ENCODE results near the gene RANBP3. TPM values are rescaled to one million over a fixed set of nuclear protein-coding genes. Genes with fewer than 3 reads are reported as not detected.
"Not testable (repeated sequence)": the region's sequence is repeated elsewhere in the genome, so short reads cannot be mapped to it uniquely, and the experiment has no call there.

The RANBP3 gene
- total RNA-seq = 100 to 1,000 TPM in 1 of 4 donors, 10 to 100 TPM in 3; 57.8 to 148 (median 82.7) TPM

GRCh38 chr19:5977785-5978605 lies at the start of gene RANBP3:
Gene RANBP3 (minus strand): TSS chr19:5978140. CDS start chr19:5978082, 58 bp downstream.
- intact Hi-C loops (cut with DNase I) = no loop called here
- peak; percentile 99 for DNase-seq
- H3K4me1 ChIP-seq = peaks cover 29 to 44% of the 10 kb centered on the region in 2 donors

DNA sequence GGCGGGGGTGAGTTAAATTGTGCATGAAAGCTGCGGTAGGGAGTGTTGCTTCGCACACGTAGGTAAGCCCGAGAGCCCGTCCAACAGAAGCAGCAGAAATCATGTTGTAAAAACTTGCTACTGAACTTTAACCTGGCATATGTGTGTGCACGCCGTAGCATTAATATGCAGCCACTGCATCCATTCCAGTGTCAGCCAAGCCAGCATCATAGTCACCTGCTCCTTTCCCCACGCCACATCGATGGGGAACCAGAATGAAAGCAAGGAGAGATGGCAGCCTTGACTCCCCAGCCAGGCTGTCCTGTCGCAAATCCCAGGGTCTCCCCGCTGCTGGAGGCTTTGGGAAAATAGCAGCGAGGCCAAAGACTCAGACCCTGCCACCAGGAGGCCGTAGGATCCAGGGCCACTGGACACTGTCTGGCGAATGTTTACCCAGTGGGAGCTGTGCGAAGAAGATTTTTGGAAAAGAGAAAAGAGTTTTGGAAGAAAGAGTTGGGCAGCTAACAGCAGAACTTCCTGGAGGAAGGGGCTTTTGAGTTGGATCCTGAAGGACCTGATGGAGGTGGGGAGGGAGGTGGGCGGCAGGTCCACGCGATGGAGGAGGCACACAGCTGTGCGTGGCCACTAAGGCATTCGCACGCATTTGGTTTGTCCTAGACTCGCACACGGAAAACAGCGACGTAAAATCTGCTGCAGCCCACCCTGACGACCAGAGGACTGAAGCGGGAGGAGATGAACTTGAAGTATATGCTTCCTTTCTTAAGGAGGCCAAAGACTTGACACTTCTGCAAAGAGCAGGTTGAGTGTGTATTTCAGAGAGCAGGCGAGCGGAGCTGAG lies 48.7 kb upstream of the RANBP3 start:
- no peaks in the 10 kb centered on the region for H3K9me3 ChIP-seq
- no peaks in the 10 kb centered on the region for H3K36me3 ChIP-seq
- H3K4me3 ChIP-seq (replicated peaks in 1 of 3) = no peak overlapping the region
- TF ChIP-seq, protein P1, sequence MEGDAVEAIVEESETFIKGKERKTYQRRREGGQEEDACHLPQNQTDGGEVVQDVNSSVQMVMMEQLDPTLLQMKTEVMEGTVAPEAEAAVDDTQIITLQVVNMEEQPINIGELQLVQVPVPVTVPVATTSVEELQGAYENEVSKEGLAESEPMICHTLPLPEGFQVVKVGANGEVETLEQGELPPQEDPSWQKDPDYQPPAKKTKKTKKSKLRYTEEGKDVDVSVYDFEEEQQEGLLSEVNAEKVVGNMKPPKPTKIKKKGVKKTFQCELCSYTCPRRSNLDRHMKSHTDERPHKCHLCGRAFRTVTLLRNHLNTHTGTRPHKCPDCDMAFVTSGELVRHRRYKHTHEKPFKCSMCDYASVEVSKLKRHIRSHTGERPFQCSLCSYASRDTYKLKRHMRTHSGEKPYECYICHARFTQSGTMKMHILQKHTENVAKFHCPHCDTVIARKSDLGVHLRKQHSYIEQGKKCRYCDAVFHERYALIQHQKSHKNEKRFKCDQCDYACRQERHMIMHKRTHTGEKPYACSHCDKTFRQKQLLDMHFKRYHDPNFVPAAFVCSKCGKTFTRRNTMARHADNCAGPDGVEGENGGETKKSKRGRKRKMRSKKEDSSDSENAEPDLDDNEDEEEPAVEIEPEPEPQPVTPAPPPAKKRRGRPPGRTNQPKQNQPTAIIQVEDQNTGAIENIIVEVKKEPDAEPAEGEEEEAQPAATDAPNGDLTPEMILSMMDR (IDR thresholded peaks at IDR 0.05) = no peak
- no peak for TF ChIP-seq POLR2A (IDR thresholded peaks at IDR 0.05)
- intact Hi-C loops (cut with DNase I) = no loop called here
- H3K27ac ChIP-seq = no peak overlapping the region
- H3K27me3 ChIP-seq = no peaks in the 10 kb centered on the region
- no peak for DNase-seq
- peaks cover 0 to 10% of the 10 kb centered on the region in 2 donors for H3K4me1 ChIP-seq
- 95 to 96% methylated on average over 30 of the region's 30 CpGs for WGBS, 2 donors

More at GRCh38 chr19:5977785-5978605, at the start of gene RANBP3:
- 0 to 1% methylated on average over 31 to 53 of the region's 88 CpGs for WGBS, 2 donors
- TF ChIP-seq POLR2A (IDR thresholded peaks at IDR 0.05) = peak in 1 of 2 donors; percentile 87
- TF ChIP-seq, protein P1 (IDR thresholded peaks at IDR 0.05) = no peak
- Histone ChIP-seq H3K27ac (peak within 1 kb of the TSS; percentile 93 to 96 (median 95)), H3K9me3 (no peaks in the 10 kb centered on the region), H3K4me3 (replicated peaks in 1 of 3) (peak within 1 kb of the TSS; percentile 73 to 99 (median 97)), H3K27me3 (no peaks in the 10 kb centered on the region), H3K36me3 (peaks cover 0 to 4% of the 10 kb centered on the region in 2 donors)

DNA sequence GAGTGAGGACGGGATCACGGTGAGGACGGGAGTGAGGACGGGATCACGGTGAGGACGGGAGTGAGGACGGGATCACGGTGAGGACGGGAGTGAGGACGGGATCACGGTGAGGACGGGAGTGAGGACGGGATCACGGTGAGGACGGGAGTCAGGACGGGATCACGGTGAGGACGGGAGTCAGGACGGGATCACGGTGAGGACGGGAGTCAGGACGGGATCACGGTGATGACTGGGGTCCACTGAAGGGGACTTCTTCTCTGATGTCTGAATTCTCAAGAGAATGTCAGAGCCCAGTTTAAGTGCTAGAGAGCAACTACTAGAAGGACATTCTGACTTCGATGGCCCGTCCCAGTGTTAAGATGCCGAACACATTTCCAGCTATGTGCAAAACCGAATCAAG lies 46.8 kb upstream of the RANBP3 start:
- intact Hi-C loops (cut with DNase I) = loop anchor here (5.0 kb wide), 2 partner anchors 37 to 217 kb away; partner anchors contain the start of gene NRTN
- not testable (repeated sequence) for H3K27ac ChIP-seq; H3K4me1 ChIP-seq; H3K27me3 ChIP-seq; DNase-seq; H3K9me3 ChIP-seq; H3K36me3 ChIP-seq; H3K4me3 ChIP-seq (replicated peaks in 1 of 3)
- WGBS, 2 donors = 94 to 95% methylated on average over 27 of the region's 27 CpGs

GRCh38 chr19:6023936-6024335 lies 46.0 kb upstream of the RANBP3 start:
- DNase-seq = no peak
- Histone ChIP-seq H3K9me3 (no peaks in the 10 kb centered on the region), H3K27ac (no peak overlapping the region), H3K36me3 (no peaks in the 10 kb centered on the region), H3K4me3 (replicated peaks in 1 of 3) (no peak overlapping the region), H3K27me3 (no peaks in the 10 kb centered on the region), H3K4me1 (peaks cover 0 to 10% of the 10 kb centered on the region in 2 donors)
- 93 to 94% methylated on average over 11 of the region's 12 CpGs for WGBS, 2 donors
- TF ChIP-seq, protein P1 (IDR thresholded peaks at IDR 0.05) = no peak
- intact Hi-C loops (cut with DNase I) = loop anchor here (5.0 kb wide), 2 partner anchors 37 to 217 kb away; partner anchors contain the start of gene NRTN

DNA sequence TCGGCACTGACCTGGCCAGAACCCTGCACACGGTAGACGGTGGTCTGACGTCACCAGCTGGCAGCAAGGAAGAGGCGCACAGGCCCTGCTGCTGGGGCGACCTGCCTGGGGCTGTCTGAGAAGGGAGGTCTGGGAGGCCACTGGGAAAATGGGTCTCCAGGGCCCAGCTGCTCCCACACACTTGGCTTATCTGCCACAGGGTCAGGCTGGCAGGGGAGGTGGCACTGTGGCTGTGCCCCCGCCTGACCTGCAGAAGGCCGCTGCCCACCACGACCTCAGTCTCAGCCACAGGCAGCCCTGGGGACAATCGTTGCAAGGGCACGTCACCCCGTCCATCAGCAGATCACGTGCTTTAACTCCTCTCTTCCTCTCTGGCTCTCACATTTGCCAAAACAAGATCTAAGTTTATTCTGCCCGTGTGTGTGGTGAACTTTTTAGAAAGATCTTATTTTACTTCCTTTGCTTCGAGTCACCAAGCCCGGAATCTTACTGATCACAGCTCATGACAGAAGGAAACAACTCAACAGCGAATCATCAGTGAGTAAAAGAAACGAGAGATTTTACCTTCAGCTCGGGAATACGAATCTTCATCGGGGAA lies 45.2 kb upstream of the RANBP3 start:
- DNase-seq = no peak
- no peaks in the 10 kb centered on the region for H3K27me3 ChIP-seq
- no peak for TF ChIP-seq POLR2A (IDR thresholded peaks at IDR 0.05)
- TF ChIP-seq, protein P1 (IDR thresholded peaks at IDR 0.05) = no peak
- intact Hi-C loops (cut with DNase I) = loop anchor here (5.0 kb wide), 2 partner anchors 36 to 216 kb away; partner anchors contain the start of gene NRTN
- WGBS, 2 donors = 73 to 77% methylated on average over 15 to 21 of the region's 21 CpGs
- no peak overlapping the region for H3K4me3 ChIP-seq (replicated peaks in 1 of 3)
- H3K4me1 ChIP-seq = peaks cover 0 to 10% of the 10 kb centered on the region in 2 donors
- H3K9me3 ChIP-seq = no peaks in the 10 kb centered on the region
- peak overlapping the region in 1 of 3 donors; percentile 5 for H3K27ac ChIP-seq
- no peaks in the 10 kb centered on the region for H3K36me3 ChIP-seq

Measured in thyroid gland (tissue), 4 donors.